ENCODE data around the gene ACTR8.

The ACTR8 gene

DNA sequence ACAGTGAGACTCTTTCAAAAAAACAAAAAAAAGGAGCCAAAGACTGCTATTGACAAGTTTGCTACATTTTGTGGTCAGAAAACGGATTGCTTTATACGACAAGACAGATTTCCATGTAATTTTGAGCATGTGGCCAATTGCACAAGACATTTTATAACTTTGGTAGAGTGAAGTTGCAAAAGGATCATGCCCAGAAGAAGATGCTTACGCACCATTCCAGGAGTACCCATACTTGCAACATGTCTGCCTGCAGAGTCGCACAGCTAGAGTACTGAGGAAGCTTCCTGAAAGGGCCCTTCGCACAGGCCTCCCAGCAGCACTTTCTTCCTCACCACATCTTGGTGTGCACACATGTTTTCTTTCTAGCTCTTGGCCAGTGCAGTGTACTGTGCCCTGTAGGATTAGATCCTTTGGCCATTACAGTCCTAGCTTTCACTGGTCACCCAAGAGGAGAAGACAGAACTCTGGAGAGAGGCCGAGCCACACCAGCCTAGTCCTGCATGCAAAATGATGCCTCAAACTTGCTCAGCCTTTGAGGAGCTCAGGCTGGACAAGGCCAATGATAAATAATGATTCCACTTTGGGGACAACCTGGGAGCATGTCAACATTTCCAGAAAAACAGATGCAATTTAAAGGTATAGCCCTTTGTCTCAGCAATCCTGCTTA lies 47.4 kb downstream of the ACTR8 start:
- DNase-seq (ENCODE audit: low read depth): no peak

DNA sequence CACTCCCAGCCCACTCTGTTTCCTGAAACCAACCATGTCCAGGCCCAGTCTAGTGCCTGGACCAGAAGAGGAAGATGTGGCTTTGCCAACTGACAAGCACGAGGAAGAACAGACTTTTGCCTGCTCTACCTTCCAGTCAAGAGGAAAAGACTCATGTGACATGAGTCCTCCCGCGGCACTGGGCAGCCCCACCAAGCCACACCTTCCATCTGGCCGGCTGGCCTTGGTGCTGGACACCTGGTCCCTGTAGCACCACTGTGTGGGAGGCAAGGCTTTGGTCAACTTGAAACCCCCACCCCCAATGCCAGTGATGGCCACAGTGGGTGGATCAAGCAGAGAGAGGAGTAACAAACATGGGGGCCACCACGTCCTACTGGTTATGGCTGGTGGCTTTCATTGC lies 48.3 kb downstream of the ACTR8 start:
- DNase-seq (ENCODE audit: low read depth): no peak

DNA sequence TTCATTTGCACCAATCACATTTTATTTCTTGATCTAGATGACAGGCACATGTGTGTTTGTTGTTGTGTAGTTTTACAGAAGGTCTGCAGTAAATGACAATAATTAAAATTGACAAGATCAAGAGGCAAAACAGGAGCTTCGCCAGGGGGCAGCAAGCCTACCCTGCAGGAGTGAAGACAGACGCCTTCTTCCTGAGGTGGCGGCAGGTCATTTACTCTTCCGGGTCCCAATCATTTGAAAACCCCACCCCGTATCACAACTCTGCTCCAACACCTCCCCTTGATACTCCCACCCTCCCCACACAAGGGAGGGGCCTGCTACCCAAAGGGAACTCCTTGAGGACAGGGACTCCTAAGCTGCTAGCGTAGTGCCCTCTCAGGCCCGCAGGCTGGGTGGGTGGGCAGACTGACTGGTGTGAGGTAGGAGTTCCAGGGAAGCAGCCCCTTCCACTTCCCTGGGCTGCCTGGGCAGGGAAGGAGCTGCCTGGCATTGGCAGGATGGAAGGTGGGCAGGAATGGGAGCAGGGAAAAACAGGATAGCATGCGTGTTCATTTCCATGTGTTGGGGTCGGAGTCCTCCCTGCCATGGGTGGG lies 48.8 kb downstream of the ACTR8 start:
- no peak for DNase-seq (ENCODE audit: low read depth)

DNA sequence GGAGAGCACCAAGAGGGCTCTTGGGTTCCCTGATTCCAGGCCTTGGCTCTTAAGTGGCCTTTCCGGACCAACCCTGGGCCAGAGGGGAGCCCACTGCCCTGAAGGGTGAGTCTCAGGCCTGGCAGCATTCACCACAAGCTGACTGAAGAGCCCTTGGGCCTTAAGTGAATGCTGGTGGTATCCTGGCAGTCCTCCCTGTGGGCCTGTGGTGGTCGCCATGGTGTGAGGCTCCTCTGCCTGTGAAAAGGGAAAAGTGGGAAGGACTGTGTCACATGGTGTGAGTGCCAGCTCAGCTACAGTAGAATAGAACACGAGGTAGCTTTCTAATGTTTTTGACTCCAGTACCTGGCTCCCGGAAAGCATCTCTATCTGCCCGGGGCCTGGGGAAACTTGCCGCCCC lies 51.0 kb downstream of the ACTR8 start:
- DNase-seq (ENCODE audit: low read depth): no peak

DNA sequence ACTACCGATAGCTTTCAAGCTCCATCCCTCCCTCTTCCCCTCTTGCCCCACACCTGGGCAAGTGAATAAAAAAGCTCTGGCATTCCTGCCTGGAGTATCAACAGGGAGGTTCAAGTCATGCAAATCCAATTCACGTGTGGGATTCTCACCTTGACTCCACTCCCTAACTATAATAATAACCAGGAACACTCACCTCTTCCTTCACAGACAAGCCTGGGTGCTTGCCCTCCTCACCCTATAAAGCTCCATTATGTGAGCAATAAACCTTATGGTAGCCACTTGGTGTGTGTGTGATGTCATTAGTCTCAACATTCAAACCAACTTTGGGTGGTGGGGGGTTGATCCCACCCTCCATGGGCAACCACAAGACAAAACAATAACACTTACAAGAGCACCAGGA lies 52.3 kb downstream of the ACTR8 start:
- DNase-seq (ENCODE audit: low read depth): no peak

DNA sequence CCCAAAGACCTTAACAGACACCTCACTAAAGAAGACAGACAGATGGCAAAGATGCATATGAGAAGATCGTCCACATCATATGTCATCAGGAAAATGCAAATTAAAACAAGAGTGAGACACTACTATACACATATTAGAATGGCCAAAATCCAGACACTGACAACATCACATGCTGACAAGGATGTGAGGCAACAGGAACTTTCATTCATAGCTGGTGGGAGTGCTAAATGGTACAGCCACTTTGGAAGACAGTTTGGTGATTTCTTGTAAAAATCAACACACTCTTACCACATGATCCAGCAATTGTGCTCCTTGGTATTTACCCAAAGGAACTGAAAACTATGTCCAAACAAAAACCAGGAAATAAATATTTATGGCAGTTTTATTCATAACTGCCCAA lies 53.4 kb downstream of the ACTR8 start:
- no peak for DNase-seq (ENCODE audit: low read depth)

DNA sequence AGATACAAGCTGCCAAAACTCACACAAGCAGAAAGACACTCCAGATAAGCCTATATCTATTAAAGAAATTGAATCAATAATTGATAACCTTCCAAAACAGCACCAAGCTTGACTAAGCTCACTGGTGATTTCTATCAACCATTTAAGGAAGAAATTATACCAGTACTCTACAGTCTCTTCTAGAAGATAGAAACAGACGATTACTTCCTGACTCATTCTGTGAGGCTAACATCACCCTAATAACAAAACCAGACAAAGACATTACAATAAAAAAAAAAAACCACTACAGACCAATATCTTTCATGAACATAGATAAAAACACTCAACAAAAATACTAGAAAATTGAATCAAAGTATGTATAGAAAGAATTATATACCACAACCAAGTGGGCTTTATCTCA lies 55.9 kb downstream of the ACTR8 start:
- no peak for DNase-seq (ENCODE audit: low read depth)

DNA sequence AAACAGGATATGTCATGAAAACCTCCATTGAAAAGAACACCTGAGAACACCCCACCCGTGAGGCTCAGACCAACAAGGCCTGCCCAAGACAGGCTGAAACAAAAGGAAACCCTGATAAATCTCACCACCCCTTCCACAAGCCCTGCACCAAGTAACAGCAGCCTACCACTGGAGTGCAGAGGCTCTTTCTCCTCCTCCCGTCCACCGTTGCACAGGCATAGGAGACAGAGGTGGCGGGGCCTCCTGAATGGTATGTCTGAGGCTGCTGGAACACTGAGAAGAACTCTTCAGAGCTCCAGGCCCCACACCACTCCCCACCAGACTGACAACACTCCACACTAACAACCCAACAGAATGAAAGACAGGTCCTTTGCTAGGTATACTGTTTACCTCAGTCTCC lies 57.2 kb downstream of the ACTR8 start:
- no peak for DNase-seq (ENCODE audit: low read depth)

DNA sequence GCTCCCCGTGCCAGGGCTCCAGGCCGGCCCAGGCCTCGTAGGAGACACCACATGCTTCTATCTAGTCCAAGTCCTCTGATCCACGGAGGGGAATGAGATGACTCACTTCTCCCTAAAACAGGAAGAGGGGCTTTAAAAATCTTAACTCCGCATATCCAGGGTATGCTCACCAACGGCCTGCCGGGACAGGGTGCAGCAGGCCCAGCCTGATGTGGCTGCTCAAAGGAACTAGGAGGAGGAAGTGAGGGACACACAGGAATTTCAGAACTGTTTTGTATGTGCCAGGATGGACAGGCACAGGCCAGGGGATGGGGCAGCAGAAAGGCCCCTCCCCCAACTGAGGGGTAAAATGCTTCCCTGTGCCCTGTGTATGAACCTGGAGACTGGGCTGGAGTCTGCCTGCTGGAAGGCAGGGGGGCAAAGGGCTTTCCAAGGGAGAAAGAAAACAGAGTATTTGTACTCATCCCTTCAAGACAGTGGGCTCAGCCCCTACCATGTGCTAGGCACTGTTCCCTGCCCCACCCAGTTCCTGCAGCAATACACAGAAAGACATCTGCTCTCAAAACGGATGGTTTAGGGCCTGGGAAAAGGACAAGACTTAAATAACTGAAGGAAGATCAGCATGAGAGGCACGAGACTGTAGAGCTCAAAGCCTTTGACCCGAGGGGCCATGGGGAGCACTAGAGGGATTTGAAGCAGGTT lies 57.8 kb downstream of the ACTR8 start:
- DNase-seq (ENCODE audit: low read depth): no peak

DNA sequence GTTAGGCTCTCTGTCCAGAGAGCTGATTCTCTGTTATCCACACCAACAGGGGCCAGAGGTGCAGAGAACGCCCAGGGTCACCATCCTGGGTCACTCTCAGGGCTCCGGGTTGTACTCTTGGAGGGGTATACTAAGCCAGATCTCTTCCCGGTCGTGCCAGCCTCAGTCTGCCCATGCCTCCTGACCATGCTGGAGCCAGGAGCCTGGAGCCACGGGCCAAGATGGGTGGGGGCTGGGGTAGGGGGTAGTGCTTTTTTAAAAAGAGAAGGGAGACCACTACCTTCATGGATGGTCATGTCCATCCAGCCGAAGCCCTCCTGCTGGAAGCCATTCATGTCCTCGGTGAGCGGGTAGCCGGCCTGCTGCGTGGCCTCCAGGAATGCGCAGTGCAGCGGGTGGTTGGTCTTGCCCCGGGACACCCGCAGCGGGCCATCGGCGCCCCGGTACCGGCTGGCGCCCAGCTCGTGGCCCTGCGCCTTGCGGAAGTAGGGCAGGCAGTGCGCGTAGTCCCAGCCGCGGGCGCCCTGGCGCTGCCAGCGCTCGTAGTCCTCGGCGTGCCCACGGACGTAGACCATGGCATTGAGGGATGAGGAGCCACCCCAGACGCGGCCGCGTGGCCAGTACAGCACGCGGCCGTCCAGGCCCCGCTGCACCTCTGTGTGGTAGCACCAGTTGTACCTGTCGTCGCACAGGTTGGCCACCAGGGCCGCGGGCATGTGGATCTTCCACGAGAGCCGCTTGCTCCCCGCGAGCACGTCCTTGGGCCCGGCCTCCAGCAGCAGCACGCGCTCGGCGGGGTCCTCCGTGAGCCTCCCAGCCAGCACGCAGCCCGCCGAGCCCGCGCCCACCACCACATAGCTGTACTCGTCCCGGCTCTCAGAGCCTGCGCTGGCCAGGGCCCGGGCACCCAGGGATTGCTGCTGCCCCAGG lies 58.7 kb downstream of the ACTR8 start:
- no peak for DNase-seq (ENCODE audit: low read depth)

DNA sequence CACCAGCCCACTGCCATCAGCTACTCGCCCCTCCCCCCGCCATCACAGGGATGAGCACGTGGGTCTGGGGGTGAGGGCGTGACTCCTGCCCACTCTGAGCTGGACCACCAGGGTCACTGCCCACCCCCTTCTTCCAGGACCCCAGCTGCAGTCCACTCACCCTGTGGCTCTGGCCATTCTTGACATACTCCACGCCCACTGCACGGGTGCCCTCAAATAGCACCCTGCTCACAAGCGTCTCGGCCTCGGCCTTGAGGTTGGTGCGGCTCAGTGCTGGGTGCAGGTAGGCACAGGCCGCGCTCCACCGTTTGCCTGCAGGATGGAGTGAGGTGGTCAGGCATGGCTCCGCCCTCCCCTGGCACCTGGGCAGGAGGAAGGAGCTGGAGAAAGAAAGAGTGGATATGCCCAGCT lies 59.6 kb downstream of the ACTR8 start:
- DNase-seq (ENCODE audit: low read depth): no peak

DNA sequence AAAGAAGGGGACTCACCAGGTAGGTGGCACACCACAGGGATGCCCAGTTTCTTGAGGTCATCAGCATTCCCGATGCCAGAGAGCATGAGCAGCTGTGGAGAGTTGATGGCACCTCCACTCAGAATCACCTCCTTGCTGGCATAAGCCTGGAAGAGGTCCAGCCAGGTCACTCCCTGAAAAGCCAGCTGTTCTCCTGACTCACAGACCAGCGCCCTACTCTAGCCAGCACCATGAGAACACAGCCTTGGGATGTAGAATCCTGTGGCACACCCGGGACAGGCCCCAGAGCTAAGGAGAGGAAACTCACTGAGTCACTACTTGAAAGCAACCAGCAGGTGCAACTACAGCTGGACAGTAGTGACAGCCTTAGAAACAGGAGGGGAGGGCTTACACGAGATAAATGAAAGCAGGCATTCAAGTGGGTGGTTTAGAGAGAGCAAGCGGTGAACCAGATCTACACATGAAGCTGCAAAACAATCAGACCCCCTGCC lies 60.3 kb downstream of the ACTR8 start:
- no peak for DNase-seq (ENCODE audit: low read depth)

DNA sequence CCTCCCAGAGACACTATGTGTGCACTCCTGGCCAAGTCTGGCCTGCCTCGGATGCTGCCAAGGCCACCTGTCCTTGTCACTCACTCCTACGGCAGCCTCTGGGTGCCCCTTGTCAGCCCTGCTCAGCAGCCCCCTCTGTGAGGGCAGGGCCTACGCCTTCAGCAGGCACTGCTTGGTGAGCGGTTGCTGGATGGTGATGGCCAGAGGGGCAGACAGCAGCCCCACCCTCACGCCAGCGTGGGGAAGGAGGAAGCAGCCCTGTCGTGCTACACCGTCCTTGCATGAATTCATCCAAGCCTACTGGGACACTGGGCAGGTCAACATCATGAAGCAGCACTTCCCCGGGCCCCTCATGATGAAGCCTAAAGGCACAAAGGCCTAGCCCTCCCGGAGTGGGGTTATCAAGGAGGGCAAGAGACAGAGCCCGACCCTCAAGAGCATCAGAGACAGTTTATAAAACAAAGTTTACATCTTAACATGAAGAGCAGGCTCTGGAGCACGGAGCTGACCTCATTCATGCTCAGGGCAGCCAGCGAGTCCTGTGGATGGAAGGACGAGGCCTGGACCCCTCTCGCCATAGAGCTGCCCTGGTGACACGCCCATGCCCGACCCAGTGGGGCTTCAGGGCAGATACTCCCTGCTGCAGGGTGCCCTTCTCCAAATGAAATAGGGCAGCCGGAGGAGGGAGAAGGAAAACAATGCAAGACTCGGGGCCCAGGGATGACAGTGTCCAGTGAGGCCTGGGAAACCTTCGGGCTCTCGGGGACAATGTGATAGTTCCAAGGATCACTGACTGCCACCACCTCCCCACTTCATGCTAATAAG lies 61.0 kb downstream of the ACTR8 start:
- no peak for DNase-seq (ENCODE audit: low read depth)

DNA sequence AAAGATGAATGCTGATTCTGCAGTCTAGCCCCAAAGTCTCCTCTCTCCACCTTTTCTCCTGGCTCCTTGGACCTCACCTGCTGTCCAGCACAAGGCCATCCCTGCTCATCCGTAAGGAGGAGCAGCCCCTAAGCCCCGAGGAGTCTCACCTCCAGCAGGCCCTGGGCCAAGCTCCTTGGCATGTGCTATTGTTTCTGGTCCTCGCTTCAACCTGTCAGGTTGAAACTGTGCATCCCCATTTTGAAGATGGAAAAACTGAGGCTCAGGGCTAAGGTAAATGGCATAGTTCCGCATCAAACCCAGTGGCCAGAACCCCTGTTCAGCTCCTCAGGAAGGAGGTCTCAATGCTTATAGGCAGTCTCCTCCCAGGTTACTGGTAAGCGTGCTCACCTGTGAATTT lies 61.9 kb downstream of the ACTR8 start:
- no peak for DNase-seq (ENCODE audit: low read depth)

DNA sequence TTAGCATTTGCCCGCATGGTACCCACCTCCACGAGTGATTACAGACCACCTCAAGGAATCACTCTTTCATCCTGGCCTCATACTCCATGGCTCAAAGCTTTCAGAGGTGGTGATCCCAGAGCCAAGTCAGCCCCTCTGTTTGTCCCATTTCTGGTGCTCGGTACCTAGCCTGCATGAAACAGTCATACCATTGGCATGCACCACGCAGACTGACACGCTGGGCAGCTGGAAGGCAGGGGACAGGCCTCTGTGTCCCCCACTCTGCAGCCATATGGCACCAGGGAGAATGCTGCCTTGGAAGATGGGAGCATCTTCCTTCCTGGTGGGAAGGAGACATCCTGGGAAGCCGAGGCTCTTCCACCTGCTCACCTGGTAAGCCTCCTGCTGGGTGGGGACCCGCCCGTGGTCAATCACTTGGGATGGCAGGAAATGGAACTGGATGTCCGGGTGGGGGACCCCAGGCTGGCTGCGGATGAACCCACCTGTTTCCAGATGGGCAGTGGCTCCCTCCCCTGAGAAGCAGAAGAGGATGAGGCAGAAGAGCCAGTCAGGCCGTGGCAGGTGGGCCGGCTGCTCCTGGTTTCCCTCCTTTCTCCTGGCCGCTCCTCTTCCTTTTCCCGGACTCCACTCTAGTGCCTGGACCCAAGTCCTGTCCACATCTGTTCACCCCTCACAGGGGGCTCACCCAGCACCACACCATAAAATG lies 62.6 kb downstream of the ACTR8 start:
- DNase-seq (ENCODE audit: low read depth): no peak

DNA sequence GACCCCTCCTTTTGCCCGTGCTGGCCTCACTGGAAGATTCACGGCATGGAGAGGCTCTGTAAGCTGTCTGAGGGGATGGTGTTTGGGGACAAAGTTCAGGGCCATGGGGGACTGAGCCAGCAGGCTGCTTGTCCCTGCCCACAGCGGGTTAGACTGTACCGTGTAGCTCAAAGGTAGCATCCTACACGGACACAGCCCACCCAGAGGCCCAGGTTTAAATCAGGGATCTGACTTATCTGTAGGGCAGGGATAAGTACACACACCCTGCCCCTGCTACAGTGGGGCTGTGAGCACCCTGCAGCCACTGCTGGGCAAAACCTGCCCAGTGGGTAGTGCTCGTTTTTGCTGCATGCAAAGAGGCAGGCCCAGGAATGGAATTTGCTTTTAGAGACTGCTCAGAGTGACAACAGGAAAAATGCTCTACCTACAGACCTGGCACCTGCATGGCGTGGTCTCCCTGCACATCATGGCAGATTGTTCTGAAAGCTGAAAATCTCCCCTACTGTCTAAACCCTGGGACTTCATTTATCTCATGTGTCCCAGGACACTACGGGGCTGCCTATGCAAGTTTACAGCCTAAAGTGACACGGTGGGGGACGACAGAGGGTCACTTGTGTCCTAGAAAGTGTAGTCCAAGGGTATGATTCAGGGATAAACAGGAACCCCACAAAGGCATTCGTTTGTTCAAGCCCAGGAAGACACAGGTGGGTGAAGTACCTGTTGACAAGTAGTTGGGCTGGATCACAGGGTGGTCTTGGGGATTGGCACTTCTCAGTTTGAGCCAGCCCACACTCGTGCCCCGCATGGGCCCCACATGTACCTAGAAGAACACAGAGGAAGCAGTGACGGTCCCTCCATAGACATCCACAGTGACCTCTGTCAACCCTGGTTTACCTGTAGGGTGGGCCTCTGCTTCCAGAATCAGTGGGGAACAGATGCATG lies 63.5 kb downstream of the ACTR8 start:
- DNase-seq (ENCODE audit: low read depth): no peak

DNA sequence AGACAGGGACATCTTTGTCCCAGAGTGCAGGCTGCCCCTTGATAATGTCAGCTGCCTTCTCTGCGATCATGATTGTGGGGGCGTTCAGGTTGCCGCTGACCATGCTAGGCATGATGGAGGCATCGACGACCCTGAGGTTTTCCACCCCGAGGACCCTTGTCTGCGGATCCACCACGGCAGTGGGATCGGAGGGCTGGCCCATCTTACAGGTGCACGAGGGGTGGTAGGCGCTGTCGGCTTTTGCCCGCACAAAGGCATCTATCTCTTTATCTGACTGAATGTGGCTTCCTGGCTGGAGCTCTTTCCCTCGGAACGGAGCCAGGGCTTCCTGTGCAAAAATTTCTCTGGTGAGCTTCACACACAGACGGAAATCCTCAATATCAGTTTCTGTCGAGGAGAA lies 64.1 kb downstream of the ACTR8 start:
- DNase-seq (ENCODE audit: low read depth): no peak

DNA sequence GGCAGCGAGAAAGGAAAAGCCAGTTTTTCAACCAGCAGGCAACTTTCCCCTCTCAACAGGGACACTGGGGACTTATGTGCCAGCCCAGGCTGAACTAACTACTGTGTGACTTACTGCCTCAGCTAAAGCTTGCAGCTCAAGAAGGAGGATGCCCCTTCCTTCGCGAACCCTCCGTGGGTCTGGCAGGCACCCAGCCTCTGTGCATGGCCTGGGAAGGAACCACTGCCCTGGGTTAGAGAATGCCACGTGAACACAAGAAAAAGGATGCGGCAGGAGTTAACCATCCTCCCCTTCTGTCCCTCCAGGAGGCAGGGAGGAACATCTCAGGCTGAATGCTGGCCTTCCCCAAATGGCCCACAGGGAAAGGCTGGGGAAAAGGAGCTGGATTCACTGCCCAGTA lies 64.7 kb downstream of the ACTR8 start:
- DNase-seq (ENCODE audit: low read depth): no peak

All from stromal cell of bone marrow (primary cell).